Measurements from ENCODE around the gene RC3H2. TPM values are rescaled to one million over a fixed set of nuclear protein-coding genes. Genes with fewer than 3 reads are reported as not detected.

RC3H2 gene
- 24.6 and 25.1 TPM in 2 replicates for total RNA-seq

DNA sequence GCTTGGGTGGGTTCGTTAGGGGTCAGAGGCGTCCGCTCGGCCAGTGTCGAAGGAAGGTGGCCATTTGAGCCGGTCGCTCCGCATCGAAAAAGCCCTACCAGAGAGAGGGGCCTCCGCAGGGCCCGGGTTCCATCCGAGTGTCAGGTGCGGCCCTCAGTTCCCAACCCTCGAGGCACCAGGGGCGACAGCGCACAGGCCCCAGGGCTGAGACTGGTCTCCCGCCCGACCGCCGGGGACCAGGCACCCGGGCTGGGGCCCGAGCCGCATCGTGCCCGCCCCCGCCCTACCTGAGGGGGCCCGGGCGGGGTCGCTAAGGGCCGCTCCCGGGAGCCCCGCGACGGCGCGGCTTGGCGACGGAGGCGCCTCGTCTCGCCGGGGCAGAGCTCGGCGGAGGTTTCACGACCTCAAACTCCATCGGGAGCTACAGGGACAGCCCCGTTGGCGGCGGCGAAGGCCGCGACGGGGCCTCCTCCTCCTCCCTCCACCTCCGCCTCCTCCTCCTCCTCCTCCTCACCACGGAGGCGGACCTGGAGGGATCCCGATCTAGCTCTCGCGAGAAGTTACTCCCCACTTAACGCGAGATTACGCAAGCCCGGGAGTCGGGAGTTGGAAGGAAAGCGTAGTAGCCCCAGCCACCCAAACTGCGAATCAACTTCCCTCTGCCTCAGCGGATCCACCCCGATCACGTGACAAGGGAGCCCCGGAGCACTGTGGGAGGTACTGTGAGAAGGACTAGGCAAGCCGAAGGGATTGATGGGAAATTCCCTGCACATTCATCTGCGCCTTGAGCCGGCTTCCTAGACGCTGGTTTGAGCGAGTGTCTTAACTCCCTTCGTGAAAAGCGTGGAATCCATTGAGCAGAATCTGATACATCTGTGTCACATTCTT, at the start of gene RC3H2:
RC3H2 (minus strand) TSS at position 537 of the 888 bp plus-strand sequence. CDS start 7,850 bp downstream, outside the sequence.

DNA sequence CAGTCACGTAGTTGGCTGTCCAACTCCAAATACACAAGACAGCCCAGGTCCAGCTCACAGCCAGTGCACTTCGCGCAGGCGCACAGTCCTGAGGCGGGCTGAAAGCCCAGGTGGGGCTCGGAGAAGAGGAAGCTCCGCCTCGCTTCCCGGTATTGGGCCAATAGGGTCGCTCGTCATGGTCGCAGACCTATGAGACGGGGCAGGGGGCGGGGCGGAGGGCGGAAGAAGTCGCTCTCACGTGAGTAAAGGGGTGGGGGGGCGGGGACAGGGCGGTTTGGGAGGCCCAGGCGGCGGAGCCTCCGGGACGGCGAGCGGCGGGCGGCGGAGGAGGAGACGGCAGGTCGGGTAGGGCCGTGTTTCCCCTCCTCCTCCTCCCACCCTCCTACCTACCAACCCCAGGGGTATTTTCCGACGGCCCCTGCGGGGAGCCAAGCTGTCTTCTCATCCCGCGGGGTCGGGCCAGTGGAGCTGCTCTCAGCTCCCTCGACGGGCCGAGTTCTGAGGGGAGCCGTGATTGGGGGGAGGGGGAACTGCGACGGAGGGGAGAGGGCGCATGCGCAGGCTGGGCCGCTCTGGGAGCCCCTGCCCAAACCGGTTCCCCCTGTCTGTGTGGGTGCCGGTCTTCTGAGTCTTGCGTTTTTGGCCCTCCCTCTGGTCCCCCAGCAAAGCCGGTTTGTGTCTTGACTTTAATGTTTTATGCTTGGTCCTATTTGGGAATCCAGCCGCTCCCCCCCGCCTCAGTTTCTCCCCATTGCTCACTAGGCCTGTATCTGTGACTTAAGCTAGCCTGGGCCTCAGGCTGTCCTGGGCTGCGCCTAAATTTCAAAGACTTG, 35.8 kb upstream of the RC3H2 start, which contains the start of gene RABGAP1:
RABGAP1 (plus strand) TSS at position 272 of the 833 bp plus-strand sequence. CDS start 16,040 bp downstream, outside the sequence.

DNA sequence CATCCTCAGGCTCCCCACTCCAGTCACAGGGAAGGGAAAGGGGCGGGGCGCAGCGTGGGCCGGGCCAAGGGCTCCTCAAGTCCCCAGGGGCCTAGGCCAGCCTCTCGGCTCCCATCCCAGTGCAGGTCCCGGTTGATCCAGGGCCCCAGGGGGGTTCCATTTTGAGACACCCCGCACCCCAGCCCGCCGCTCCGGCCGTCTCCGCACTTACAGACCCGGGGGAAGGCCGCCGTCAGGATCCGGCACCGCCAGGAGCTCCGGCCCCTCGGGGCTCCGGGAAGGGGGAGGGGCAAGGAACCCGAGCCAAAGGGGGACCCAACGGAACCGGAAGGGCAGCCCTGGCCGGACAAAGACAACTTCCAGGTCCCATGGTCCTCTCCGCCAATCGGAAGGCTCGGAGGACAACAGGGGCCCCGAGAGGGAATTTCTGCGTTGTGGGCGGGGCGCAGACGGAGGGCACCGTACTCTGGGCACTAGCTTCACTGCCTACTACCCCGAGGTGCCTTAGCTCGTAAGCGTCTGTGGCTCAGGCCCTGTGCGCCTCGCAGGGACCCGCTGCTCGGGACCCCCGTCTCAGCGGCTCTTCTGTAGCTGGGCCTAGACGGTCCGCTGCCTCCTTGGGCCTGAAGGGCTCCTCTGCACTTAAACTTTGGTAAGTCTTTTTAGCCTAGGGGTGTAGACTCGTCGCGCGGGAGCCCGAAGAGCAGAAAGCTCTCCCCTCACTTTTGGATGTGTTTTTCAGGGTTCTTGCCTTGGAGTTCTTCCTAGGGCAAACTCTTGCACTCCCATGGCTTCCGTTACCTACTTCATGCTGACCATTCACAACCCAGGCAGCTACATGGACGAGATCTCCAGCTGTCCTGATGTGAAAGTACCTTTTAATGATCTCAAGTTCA, 26.3 kb upstream of the RC3H2 start, which contains the start of gene ZBTB26:
ZBTB26 (minus strand) TSS at position 287 of the 896 bp plus-strand sequence. CDS start 11,578 bp downstream, outside the sequence.

DNA sequence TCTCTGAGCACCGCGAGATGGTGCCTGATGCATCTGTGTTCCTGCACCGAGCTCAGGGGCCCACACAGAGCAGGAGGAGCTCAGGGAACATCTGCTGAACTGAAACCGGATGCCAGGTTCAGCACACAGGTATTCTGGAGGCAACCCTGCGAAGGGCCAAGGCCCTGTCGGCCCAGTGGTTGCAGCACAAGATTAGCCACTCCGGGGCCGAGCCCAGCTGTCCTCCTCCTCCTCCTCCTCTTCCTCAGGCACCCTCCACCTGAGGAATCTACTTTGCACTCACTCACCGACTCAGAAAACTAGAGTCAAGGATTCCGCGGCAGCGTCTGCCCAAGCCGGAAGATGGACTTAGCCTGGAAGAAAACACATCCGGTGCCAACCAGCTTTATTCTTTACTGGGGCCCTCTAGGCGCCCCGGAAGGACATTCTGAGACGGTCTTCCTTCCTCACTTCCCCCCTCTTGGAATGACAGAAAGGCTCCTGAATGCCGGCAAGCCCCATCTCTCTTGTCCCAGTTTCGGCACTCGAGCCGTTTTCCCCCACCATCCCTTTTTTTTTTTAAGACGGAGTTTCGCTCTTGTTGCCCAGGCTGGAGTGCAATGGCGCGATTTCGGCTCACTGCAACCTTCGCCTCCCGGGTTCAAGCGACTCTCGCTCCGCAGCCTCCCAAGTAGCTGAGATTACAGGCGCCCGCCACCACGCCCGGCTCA, 8.0 kb upstream of the RC3H2 start, which contains the start of gene ZBTB6:
ZBTB6 (minus strand) TSS at position 360 of the 710 bp plus-strand sequence. CDS start 1,251 bp downstream, outside the sequence.

DNA sequence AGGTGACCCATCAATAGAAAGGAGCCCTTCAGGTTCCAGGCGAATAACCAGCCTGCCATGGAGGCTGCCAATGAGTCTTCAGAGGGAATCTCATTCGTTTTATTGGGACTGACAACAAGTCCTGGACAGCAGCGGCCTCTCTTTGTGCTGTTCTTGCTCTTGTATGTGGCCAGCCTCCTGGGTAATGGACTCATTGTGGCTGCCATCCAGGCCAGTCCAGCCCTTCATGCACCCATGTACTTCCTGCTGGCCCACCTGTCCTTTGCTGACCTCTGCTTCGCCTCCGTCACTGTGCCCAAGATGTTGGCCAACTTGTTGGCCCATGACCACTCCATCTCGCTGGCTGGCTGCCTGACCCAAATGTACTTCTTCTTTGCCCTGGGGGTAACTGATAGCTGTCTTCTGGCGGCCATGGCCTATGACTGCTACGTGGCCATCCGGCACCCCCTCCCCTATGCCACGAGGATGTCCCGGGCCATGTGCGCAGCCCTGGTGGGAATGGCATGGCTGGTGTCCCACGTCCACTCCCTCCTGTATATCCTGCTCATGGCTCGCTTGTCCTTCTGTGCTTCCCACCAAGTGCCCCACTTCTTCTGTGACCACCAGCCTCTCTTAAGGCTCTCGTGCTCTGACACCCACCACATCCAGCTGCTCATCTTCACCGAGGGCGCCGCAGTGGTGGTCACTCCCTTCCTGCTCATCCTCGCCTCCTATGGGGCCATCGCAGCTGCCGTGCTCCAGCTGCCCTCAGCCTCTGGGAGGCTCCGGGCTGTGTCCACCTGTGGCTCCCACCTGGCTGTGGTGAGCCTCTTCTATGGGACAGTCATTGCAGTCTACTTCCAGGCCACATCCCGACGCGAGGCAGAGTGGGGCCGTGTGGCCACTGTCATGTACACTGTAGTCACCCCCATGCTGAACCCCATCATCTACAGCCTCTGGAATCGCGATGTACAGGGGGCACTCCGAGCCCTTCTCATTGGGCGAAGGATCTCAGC, 104.8 kb downstream of the RC3H2 start, which contains the start of gene OR1K1:
OR1K1 (plus strand) TSS at position 58 of the 995 bp plus-strand sequence; CDS start at position 58, 0 bp downstream.

Other genes with a start within 250 kb of the RC3H2 start
- not detected in 2 replicates for gene OR1B1, start 247.7 kb downstream of the RC3H2 start, total RNA-seq
- gene OR1L1, start 243.6 kb downstream of the RC3H2 start, total RNA-seq = not detected in 2 replicates
- gene OR1L3, start 230.2 kb downstream of the RC3H2 start, total RNA-seq = not detected in 2 replicates
- not detected in 2 replicates for gene OR1L4, start 181.4 kb downstream of the RC3H2 start, total RNA-seq
- not detected in 2 replicates for gene OR1L6, start 163.1 kb downstream of the RC3H2 start, total RNA-seq
- not detected in 2 replicates for gene OR5C1, start 116.4 kb downstream of the RC3H2 start, total RNA-seq
- gene OR1K1, start 105.2 kb downstream of the RC3H2 start, total RNA-seq = not detected in 2 replicates
- gene PDCL, start 76.8 kb downstream of the RC3H2 start, total RNA-seq = 16.1 and 16.2 TPM in 2 replicates
- 5.1 and 8.7 TPM in 2 replicates for gene ZBTB6, start 8.0 kb upstream of the RC3H2 start, total RNA-seq
- gene ZBTB26, start 26.2 kb upstream of the RC3H2 start, total RNA-seq = 4.5 and 6.1 TPM in 2 replicates
- 12.7 and 21.0 TPM in 2 replicates for gene RABGAP1, start 35.7 kb upstream of the RC3H2 start, total RNA-seq
- gene GPR21, start 128.3 kb upstream of the RC3H2 start, total RNA-seq = 0.19 and 0.29 TPM in 2 replicates